Omental fat pad (tissue), 4 donors: Measurements from ENCODE around the gene PALMD. TPM values are rescaled to one million over a fixed set of nuclear protein-coding genes. Genes with fewer than 3 reads are reported as not detected.

Experiments
- ATAC-seq: fragments of 150-250 bp; one replicate; pipeline ENCODE4 v1.9.1; 2016; ENCODE audit warnings: mild to moderate bottlenecking, moderate library complexity; ENCODE audit not compliant: low FRiP score
- DNase-seq: peaks from one replicate; pipeline ENCODE4 v3.0.0-alpha.2; 2019; ENCODE audit warnings: low spot score
- total RNA-seq, 4 donors: library from RNA; depleted of rRNA; stranded (reverse); fragments of >200 nt; gene quantifications; one replicate each; pipeline ENCODE4 v1.1.0, GENCODE V29; 2016
- TF ChIP-seq, protein P1 (sequence below), 3 donors: fragments of 450-650 bp; IDR thresholded peaks; one replicate each; pipeline ENCODE4 v1.5.1; 2016 to 2017; ENCODE audit warnings: antibody characterized with exemption in 3 of 3, mild to moderate bottlenecking in 3 of 3, moderate library complexity in 2 of 3

PALMD gene
- total RNA-seq, 4 donors from 2014 or later, result 86.2 to 235 (median 136) TPM

GRCh38 chr1:99723251-99723650 is 77.3 kb downstream of the PALMD start:
- TF ChIP-seq, protein P1, sequence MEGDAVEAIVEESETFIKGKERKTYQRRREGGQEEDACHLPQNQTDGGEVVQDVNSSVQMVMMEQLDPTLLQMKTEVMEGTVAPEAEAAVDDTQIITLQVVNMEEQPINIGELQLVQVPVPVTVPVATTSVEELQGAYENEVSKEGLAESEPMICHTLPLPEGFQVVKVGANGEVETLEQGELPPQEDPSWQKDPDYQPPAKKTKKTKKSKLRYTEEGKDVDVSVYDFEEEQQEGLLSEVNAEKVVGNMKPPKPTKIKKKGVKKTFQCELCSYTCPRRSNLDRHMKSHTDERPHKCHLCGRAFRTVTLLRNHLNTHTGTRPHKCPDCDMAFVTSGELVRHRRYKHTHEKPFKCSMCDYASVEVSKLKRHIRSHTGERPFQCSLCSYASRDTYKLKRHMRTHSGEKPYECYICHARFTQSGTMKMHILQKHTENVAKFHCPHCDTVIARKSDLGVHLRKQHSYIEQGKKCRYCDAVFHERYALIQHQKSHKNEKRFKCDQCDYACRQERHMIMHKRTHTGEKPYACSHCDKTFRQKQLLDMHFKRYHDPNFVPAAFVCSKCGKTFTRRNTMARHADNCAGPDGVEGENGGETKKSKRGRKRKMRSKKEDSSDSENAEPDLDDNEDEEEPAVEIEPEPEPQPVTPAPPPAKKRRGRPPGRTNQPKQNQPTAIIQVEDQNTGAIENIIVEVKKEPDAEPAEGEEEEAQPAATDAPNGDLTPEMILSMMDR (IDR thresholded peaks at IDR 0.05), result no peak
- ATAC-seq, result no peak
- DNase-seq, result no peak

DNA sequence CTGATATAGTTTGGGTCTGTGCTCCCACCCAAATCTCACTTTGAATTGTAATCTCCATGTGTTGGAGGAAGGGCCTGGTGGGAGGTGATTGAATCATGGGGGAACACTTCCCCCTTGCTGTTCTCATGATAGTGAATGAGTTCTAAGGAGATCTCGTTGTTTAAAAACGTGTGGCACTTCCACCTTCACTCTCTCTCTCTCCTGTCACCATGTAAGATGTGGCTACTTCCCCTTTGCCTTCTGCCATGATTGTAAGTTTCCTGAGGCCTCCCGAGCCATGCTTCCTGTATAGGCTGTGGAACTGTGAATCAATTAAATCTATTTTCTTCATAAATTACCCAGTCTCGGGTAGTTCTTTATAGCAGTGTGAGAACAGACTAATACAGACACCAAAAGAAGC is 80.1 kb downstream of the PALMD start:
- no peak for DNase-seq
- TF ChIP-seq, protein P1 (IDR thresholded peaks at IDR 0.05), result no peak
- no peak for ATAC-seq

- TF ChIP-seq, protein P1 (IDR thresholded peaks at IDR 0.05), result no peak
- no peak for DNase-seq
- ATAC-seq, result no peak
These were observed 80.5 kb downstream of the PALMD start for GRCh38 chr1:99726407-99726806.

- DNase-seq, result no peak
- TF ChIP-seq, protein P1 (IDR thresholded peaks at IDR 0.05), result no peak
- no peak for ATAC-seq
These were observed 80.9 kb downstream of the PALMD start for GRCh38 chr1:99726818-99727217.

DNA sequence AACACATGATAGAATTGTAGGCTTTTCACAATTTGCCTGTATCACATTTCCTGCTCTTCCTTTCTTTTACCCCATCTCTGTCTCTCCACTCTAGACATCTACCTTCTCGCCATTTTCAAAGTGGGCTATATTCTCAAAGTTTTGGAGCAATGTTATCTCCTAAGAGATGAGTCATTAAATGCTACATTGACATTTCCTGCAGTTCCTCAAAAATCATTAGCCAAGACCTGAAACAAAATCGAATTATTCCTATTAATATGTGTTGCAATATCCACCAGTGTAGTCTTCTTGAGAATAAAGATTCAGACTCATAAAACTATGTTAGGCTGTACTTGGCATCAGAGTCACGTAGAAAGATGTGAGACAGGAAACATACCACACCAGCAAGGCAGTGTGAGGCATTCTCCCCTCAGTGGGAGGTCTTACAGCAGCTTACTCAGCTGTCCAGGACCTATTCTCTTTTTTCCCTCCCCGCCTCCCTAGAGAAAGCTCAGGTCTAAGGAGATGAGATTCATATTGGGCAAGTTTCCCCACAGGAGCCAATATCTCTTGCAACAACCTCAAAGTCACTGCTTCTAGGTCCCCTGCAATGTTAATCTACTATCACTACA is 81.8 kb downstream of the PALMD start:
- TF ChIP-seq, protein P1 (IDR thresholded peaks at IDR 0.05), result no peak
- ATAC-seq (no peak), DNase-seq (no peak)

GRCh38 chr1:99728494-99729235 is 82.8 kb downstream of the PALMD start:
- DNase-seq (no peak), ATAC-seq (no peak)
- TF ChIP-seq, protein P1 (IDR thresholded peaks at IDR 0.05), result no peak

DNA sequence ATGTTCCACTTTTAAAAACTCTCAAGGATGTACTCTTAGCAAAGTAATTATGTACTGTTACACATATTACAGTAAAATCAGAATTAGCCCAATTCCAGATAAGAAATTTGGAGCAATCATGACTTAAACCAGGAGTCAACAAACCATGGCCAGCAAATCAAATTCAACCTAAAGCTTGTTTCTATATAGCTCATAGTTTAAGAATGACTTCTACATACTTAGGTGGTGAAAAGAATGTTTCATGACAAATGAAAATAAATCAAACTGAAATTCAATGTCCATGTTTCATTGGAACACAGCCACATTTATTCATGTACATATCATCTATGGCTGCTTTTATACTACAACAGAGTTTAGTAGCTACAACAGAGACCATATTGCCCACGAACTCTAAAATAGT is 85.5 kb downstream of the PALMD start:
- ATAC-seq, result no peak
- TF ChIP-seq, protein P1 (IDR thresholded peaks at IDR 0.05), result no peak
- DNase-seq, result no peak
